K562 (cell line): Measurements from ENCODE around the gene PTPRM. TPM values are rescaled to one million over a fixed set of nuclear protein-coding genes. Genes with fewer than 3 reads are reported as not detected.

Experiments used
- ATAC-seq: fragments of 200-7000 bp; cut with Tn5 transposase; 3 replicates; pipeline ENCODE4 v1.9.1; 2020; ENCODE audit warnings: moderate library complexity
- BruUV-seq: library from RNA; stranded (reverse); fragments of 400-500 nt; replicated peaks from 2 replicates; lab custom pipeline; 2021; lab: Mats Ljungman, UMichigan
- CTCF ChIA-PET: fragments of 300-600 bp; formaldehyde crosslinking; extraction: SDS; loops from one replicate; lab custom pipeline; 2021; ENCODE audit warnings: low intra/inter-chr PET ratio; lab: Yijun Ruan, JAX
- POLR2A ChIA-PET: fragments of 300-600, 350-650 bp; sonication (Branson Sonifier 250); formaldehyde crosslinking; extraction: SDS; loops from one replicate; lab custom pipeline; 2021; ENCODE audit warnings: antibody characterized with exemption, inconsistent platforms; lab: Yijun Ruan, JAX
- DNase-seq, 4 experiments: peaks; one replicate each; pipeline versions ENCODE4 v3.0.0 to v3.0.0-alpha.2; 2011 to 2018; ENCODE audit warnings: low spot score in 3 of 4, mixed read lengths in 3 of 4; ENCODE audit errors: extremely low read depth in 1 of 4
- FAIRE-seq: peaks from 2 replicates; lab custom pipeline; 2011; peaks lifted over from hg19 to GRCh38; lab: Jason Lieb, UNC
- H2AFZ ChIP-seq: 2 replicates; pipeline ENCODE4 v1.6.0; 2011; ENCODE audit warnings: low read depth, low read length, control low read depth, inconsistent platforms
- H3K27ac ChIP-seq: fragments of 200-600 bp; 3 replicates; pipeline ENCODE4 v1.8.0; 2011; ENCODE audit warnings: low read depth, mild to moderate bottlenecking, control low read depth, inconsistent platforms, low read length, moderate library complexity, mixed read lengths; ENCODE audit errors: extremely low read depth
- H3K27me3 ChIP-seq, 2 experiments: fragments of 300-600 bp in 1 of 2; 2 replicates in 1 of 2; 3 replicates in 1 of 2; pipeline versions ENCODE4 v1.6.0 to v1.8.0; 2011; ENCODE audit warnings: inconsistent platforms in 2 of 2, low read length in 2 of 2, mild to moderate bottlenecking in 1 of 2, mixed read lengths in 1 of 2, moderate library complexity in 1 of 2; ENCODE audit not compliant: control insufficient read depth in 2 of 2, insufficient read depth in 2 of 2
- H3K36me3 ChIP-seq: fragments of 300-600 bp; 3 replicates; pipeline ENCODE4 v1.8.0; 2011; ENCODE audit warnings: mild to moderate bottlenecking, low read length, inconsistent platforms; ENCODE audit not compliant: control insufficient read depth, insufficient read depth
- H3K4me1 ChIP-seq, 2 experiments: fragments of 200-600 bp in 1 of 2; replicated peaks in 1 of 2; 2 replicates in 1 of 2; 3 replicates in 1 of 2; pipeline versions ENCODE4 v1.5.1 to v1.8.0; 2011; ENCODE audit warnings: inconsistent platforms in 2 of 2, low read length in 2 of 2, mild to moderate bottlenecking in 1 of 2, mixed read lengths in 1 of 2, moderate library complexity in 1 of 2; ENCODE audit not compliant: control insufficient read depth in 2 of 2, insufficient read depth in 2 of 2
- H3K4me2 ChIP-seq: 2 replicates; pipeline ENCODE4 v1.6.1; 2011; ENCODE audit warnings: low read length, control low read depth, inconsistent platforms, mixed read lengths; ENCODE audit not compliant: insufficient read depth
- H3K4me3 ChIP-seq: fragments of 200-600 bp; sonication (generic), shearing (Covaris generic); 2 replicates; pipeline ENCODE4 v1.5.1; 2016; ENCODE audit warnings: control low read depth, inconsistent platforms
- H3K79me2 ChIP-seq: fragments of 200-600 bp; 3 replicates; pipeline ENCODE4 v1.8.0; 2011; ENCODE audit warnings: low read length, inconsistent platforms; ENCODE audit not compliant: control insufficient read depth, insufficient read depth
- H3K9ac ChIP-seq, 2 experiments: 2 replicates each; pipeline versions ENCODE4 v1.6.0 to v1.6.1; 2011; ENCODE audit warnings: low read depth in 2 of 2, low read length in 2 of 2, control low read depth in 1 of 2, inconsistent platforms in 1 of 2, mild to moderate bottlenecking in 1 of 2, mixed read lengths in 1 of 2; ENCODE audit not compliant: insufficient read depth in 1 of 2
- H3K9me1 ChIP-seq: one replicate; pipeline ENCODE4 v1.6.0; 2011; ENCODE audit warnings: inconsistent platforms, mild to moderate bottlenecking, low read length, moderate library complexity; ENCODE audit not compliant: control insufficient read depth, insufficient read depth
- H3K9me3 ChIP-seq: replicated peaks from 2 replicates; pipeline ENCODE4 v1.5.1; 2011; ENCODE audit warnings: low read depth, low read length, inconsistent platforms; ENCODE audit not compliant: control insufficient read depth, insufficient read depth
- H4K20me1 ChIP-seq: replicated peaks from 2 replicates; pipeline ENCODE4 v1.6.1; 2011; ENCODE audit warnings: low read length, inconsistent platforms, mixed read lengths; ENCODE audit not compliant: control insufficient read depth, insufficient read depth
- TAL1 ChIP-seq: fragments of 450-650 bp; IDR thresholded peaks from 2 replicates; pipeline ENCODE4 v1.6.1; 2016; ENCODE audit warnings: mild to moderate bottlenecking
- TBP ChIP-seq: optimal IDR thresholded peaks from 2 replicates; pipeline ENCODE3; 2011; ENCODE audit warnings: low read depth, low read length, improper control_type of control experiment
- WGBS: fragments of 100-300 bp; shearing (Covaris generic); methylation state at CpG from one replicate; pipeline ENCODE4 v1.1.6; 2016; ENCODE audit warnings: low coverage, mixed read lengths; ENCODE audit not compliant: insufficient coverage; ENCODE audit errors: missing lambda C conversion rate; 5-methylcytosine and 5-hydroxymethylcytosine counted together
- in situ Hi-C: fragments of 300-500 bp; cut with MboI; formaldehyde crosslinking; loops from 4 replicates; pipeline ENCODE4 v1.15.0; 2018; ENCODE audit warnings: inconsistent platforms, mixed read lengths
- intact Hi-C: fragments of 100-400 bp; cut with micrococcal nuclease; formaldehyde crosslinking; loops from 2 replicates; pipeline ENCODE4 v1.14.2; 2022
- polyA plus RNA-seq, 8 experiments: library from polyadenylated mRNA; depleted of rRNA in 4 of 8; stranded (reverse) in 5 of 8; unstranded in 3 of 8; fragments of >200 nt; fragmentation: Nextera tagmentation in 2 of 8; fragmentation: Illumina TruSeq in 1 of 8; extraction: Ambion mirVana in 2 of 8; extraction: Trizol in 1 of 8; gene quantifications; 2 replicates each; pipeline versions ENCODE4 v1.2.1 to v1.2.3, GENCODE V29; 2011 to 2014; ENCODE audit warnings: inconsistent platforms in 1 of 8, missing spikeins in 1 of 8
- total RNA-seq, 7 experiments: library from RNA; depleted of rRNA in 6 of 7; stranded (reverse); fragments of >200 nt in 6 of 7; fragmentation: Illumina TruSeq in 2 of 7; extraction: Trizol in 2 of 7; gene quantifications; 2 replicates each; pipeline versions ENCODE4 v1.2.1 to v1.2.3, GENCODE V29; 2011 to 2021; ENCODE audit warnings: low replicate concordance in 1 of 7

The PTPRM gene
- total and polyA plus RNA-seq, 9 of the 15 experiments (the other 6 are each of a cell fraction or from before 2014, with no cell fraction given), result 0.03 to 0.16 (median 0.08) TPM; not detected in 3

- no TSS peak for BruUV-seq
- CTCF ChIA-PET, result no interaction called here
- H3K27ac ChIP-seq, result no peak overlapping the region
- DNase-seq, result no peak
- no peak overlapping the region for H2AFZ ChIP-seq
- no peaks in the 10 kb centered on the region for H3K79me2 ChIP-seq
- in situ Hi-C loops, result no loop called here
- no peak overlapping the region for H3K9ac ChIP-seq
- no peaks in the 10 kb centered on the region for H3K36me3 ChIP-seq
- no peaks in the 10 kb centered on the region for H3K4me1 ChIP-seq
- no peak for TF ChIP-seq TBP
- TF ChIP-seq, all 486 proteins: peak for 0
- Histone ChIP-seq H3K4me2 (no peak overlapping the region), H3K9me3 (no peaks in the 10 kb centered on the region), H4K20me1 (no peaks in the 10 kb centered on the region), H3K27me3 (no peaks in the 10 kb centered on the region), H3K9me1 (no peaks in the 10 kb centered on the region), H3K4me3 (no peak overlapping the region)
- FAIRE-seq (no peak), ATAC-seq (no peak)
- intact Hi-C loops, result no loop called here
- POLR2A ChIA-PET, result no interaction called here
These were observed 530.3 kb downstream of the PTPRM start for GRCh38 chr18:8097399-8097798.

GRCh38 chr18:8097927-8098326, 530.8 kb downstream of the PTPRM start:
- H3K4me1 ChIP-seq, result no peaks in the 10 kb centered on the region
- in situ Hi-C loops, result no loop called here
- H2AFZ ChIP-seq, result no peak overlapping the region
- FAIRE-seq (no peak), ATAC-seq (no peak), DNase-seq (no peak)
- no peak overlapping the region for H3K27ac ChIP-seq
- no peaks in the 10 kb centered on the region for H3K36me3 ChIP-seq
- H3K4me2 ChIP-seq, result no peak overlapping the region
- no peaks in the 10 kb centered on the region for H4K20me1 ChIP-seq
- H3K9me3 ChIP-seq, result no peaks in the 10 kb centered on the region
- intact Hi-C loops, result no loop called here
- H3K9ac ChIP-seq, result no peak overlapping the region
- CTCF ChIA-PET, result no interaction called here
- no peaks in the 10 kb centered on the region for H3K79me2 ChIP-seq
- H3K4me3 ChIP-seq, result no peak overlapping the region
- 0% methylated on average over 1 of the region's 1 CpG for WGBS
- POLR2A ChIA-PET, result interaction anchor here (0.6 kb wide), 1 partner anchor 518 kb away, joined by 3 read pairs; no protein-coding TSS in a partner anchor
- no TSS peak for BruUV-seq
- H3K27me3 ChIP-seq, result no peaks in the 10 kb centered on the region
- TF ChIP-seq TAL1, result no peak
- no peaks in the 10 kb centered on the region for H3K9me1 ChIP-seq
